HEK293 (cell line): ENCODE results near the gene CCDC116.

Experiments
- GFI1B ChIP-seq: fragments of 450-650 bp; formaldehyde crosslinking; IDR thresholded peaks from 2 replicates; pipeline ENCODE4 v1.5.1; 2016; ENCODE audit warnings: missing biosample characterization, missing genetic modification characterization
- OSR2 ChIP-seq: fragments of 450-650 bp; formaldehyde crosslinking; IDR thresholded peaks from 2 replicates; pipeline ENCODE4 v1.5.1; 2016; ENCODE audit warnings: missing biosample characterization, missing genetic modification characterization
- PRDM6 ChIP-seq: fragments of 450-650 bp; formaldehyde crosslinking; IDR thresholded peaks from 2 replicates; pipeline ENCODE4 v1.5.1; 2017; ENCODE audit warnings: missing biosample characterization, missing genetic modification characterization
- REST ChIP-seq: fragments of 450-650 bp; formaldehyde crosslinking; IDR thresholded peaks from 2 replicates; pipeline ENCODE4 v1.5.1; 2016; ENCODE audit warnings: missing biosample characterization, missing genetic modification characterization
- SP2 ChIP-seq: fragments of 450-650 bp; formaldehyde crosslinking; IDR thresholded peaks from 2 replicates; pipeline ENCODE4 v1.5.1; 2016; ENCODE audit warnings: missing biosample characterization, missing genetic modification characterization
- TRIM28 ChIP-seq: IDR thresholded peaks from 2 replicates; pipeline ENCODE4 v1.6.1; 2011; ENCODE audit warnings: low read length, control low read depth, borderline replicate concordance
- ZBTB48 ChIP-seq: fragments of 450-650 bp; formaldehyde crosslinking; IDR thresholded peaks from 2 replicates; pipeline ENCODE4 v1.5.1; 2016; ENCODE audit warnings: missing biosample characterization, missing genetic modification characterization
- ZFP37 ChIP-seq: fragments of 450-650 bp; formaldehyde crosslinking; IDR thresholded peaks from 2 replicates; pipeline ENCODE4 v1.5.1; 2016; ENCODE audit warnings: missing biosample characterization, missing genetic modification characterization
- ZFP69B ChIP-seq: fragments of 450-650 bp; formaldehyde crosslinking; IDR thresholded peaks from 2 replicates; pipeline ENCODE4 v1.5.1; 2016; ENCODE audit warnings: missing biosample characterization, missing genetic modification characterization
- ZNF114 ChIP-seq: fragments of 450-650 bp; formaldehyde crosslinking; IDR thresholded peaks from 2 replicates; pipeline ENCODE4 v1.5.0; 2017; ENCODE audit warnings: missing biosample characterization, missing genetic modification characterization
- ZNF132 ChIP-seq: fragments of 450-650 bp; formaldehyde crosslinking; IDR thresholded peaks from 2 replicates; pipeline ENCODE4 v1.5.1; 2017; ENCODE audit warnings: missing biosample characterization, missing genetic modification characterization, borderline replicate concordance
- ZNF146 ChIP-seq: fragments of 450-650 bp; formaldehyde crosslinking; IDR thresholded peaks from 2 replicates; pipeline ENCODE4 v1.5.1; 2016; ENCODE audit warnings: missing biosample characterization, missing genetic modification characterization
- ZNF211 ChIP-seq: fragments of 450-650 bp; formaldehyde crosslinking; IDR thresholded peaks from 2 replicates; pipeline ENCODE4 v1.5.1; 2016; ENCODE audit warnings: low read depth, missing biosample characterization, missing genetic modification characterization
- ZNF214 ChIP-seq: fragments of 450-650 bp; formaldehyde crosslinking; IDR thresholded peaks from 2 replicates; pipeline ENCODE4 v1.5.1; 2017; ENCODE audit warnings: missing biosample characterization, mild to moderate bottlenecking, missing genetic modification characterization, borderline replicate concordance
- ZNF221 ChIP-seq: fragments of 450-650 bp; formaldehyde crosslinking; IDR thresholded peaks from 2 replicates; pipeline ENCODE4 v1.5.1; 2017; ENCODE audit warnings: missing biosample characterization, missing genetic modification characterization, borderline replicate concordance
- ZNF292 ChIP-seq: fragments of 450-650 bp; formaldehyde crosslinking; IDR thresholded peaks from 2 replicates; pipeline ENCODE4 v1.5.1; 2016; ENCODE audit warnings: low read depth, missing biosample characterization, missing genetic modification characterization, borderline replicate concordance
- ZNF335 ChIP-seq: fragments of 450-650 bp; formaldehyde crosslinking; conservative IDR thresholded peaks from 2 replicates; pipeline ENCODE4 v1.5.1; 2016; ENCODE audit warnings: missing biosample characterization, missing genetic modification characterization
- ZNF341 ChIP-seq: fragments of 450-650 bp; formaldehyde crosslinking; IDR thresholded peaks from 2 replicates; pipeline ENCODE4; 2016; ENCODE audit warnings: low read depth, missing biosample characterization, missing genetic modification characterization
- ZNF37A ChIP-seq: fragments of 450-650 bp; IDR thresholded peaks from 2 replicates; pipeline ENCODE4 v1.5.1; 2018; ENCODE audit warnings: missing biosample characterization, missing genetic modification characterization
- ZNF404 ChIP-seq: fragments of 450-650 bp; formaldehyde crosslinking; IDR thresholded peaks from 2 replicates; pipeline ENCODE4 v1.5.1; 2017; ENCODE audit warnings: missing biosample characterization, missing genetic modification characterization
- ZNF530 ChIP-seq: fragments of 450-650 bp; formaldehyde crosslinking; IDR thresholded peaks from 2 replicates; pipeline ENCODE4 v1.5.1; 2016; ENCODE audit warnings: low read depth, missing biosample characterization, missing genetic modification characterization
- ZNF596 ChIP-seq: fragments of 450-650 bp; IDR thresholded peaks from 2 replicates; pipeline ENCODE4 v1.5.0; 2018; ENCODE audit warnings: missing biosample characterization, mild to moderate bottlenecking, missing genetic modification characterization, moderate library complexity
- ZNF692 ChIP-seq: fragments of 450-650 bp; formaldehyde crosslinking; IDR thresholded peaks from 2 replicates; pipeline ENCODE4 v1.5.1; 2016; ENCODE audit warnings: missing biosample characterization, missing genetic modification characterization
- ZNF830 ChIP-seq: fragments of 450-650 bp; IDR thresholded peaks from 2 replicates; pipeline ENCODE4 v1.5.0; 2018; ENCODE audit warnings: missing biosample characterization, missing genetic modification characterization, low read depth, mild to moderate bottlenecking, moderate library complexity
- ZNF843 ChIP-seq: fragments of 450-650 bp; formaldehyde crosslinking; IDR thresholded peaks from 2 replicates; pipeline ENCODE4 v1.5.1; 2016; ENCODE audit warnings: missing biosample characterization, missing genetic modification characterization
- ZSCAN23 ChIP-seq: fragments of 450-650 bp; formaldehyde crosslinking; IDR thresholded peaks from 2 replicates; pipeline ENCODE4 v1.5.1; 2016; ENCODE audit warnings: missing biosample characterization, missing genetic modification characterization
- TF ChIP-seq, protein P1 (sequence below): fragments of 450-650 bp; IDR thresholded peaks from 2 replicates; pipeline ENCODE4 v1.5.1; 2018; ENCODE audit warnings: missing biosample characterization, mild to moderate bottlenecking, missing genetic modification characterization
- TF ChIP-seq, protein P2 (sequence below): fragments of 450-650 bp; formaldehyde crosslinking; IDR thresholded peaks from 2 replicates; pipeline ENCODE4 v1.5.1; 2016; ENCODE audit warnings: missing biosample characterization, missing genetic modification characterization, borderline replicate concordance
- TF ChIP-seq, protein P3 (sequence below): fragments of 450-650 bp; formaldehyde crosslinking; IDR thresholded peaks from 2 replicates; pipeline ENCODE4 v1.5.1; 2016; ENCODE audit warnings: missing biosample characterization, missing genetic modification characterization

The CCDC116 gene

DNA sequence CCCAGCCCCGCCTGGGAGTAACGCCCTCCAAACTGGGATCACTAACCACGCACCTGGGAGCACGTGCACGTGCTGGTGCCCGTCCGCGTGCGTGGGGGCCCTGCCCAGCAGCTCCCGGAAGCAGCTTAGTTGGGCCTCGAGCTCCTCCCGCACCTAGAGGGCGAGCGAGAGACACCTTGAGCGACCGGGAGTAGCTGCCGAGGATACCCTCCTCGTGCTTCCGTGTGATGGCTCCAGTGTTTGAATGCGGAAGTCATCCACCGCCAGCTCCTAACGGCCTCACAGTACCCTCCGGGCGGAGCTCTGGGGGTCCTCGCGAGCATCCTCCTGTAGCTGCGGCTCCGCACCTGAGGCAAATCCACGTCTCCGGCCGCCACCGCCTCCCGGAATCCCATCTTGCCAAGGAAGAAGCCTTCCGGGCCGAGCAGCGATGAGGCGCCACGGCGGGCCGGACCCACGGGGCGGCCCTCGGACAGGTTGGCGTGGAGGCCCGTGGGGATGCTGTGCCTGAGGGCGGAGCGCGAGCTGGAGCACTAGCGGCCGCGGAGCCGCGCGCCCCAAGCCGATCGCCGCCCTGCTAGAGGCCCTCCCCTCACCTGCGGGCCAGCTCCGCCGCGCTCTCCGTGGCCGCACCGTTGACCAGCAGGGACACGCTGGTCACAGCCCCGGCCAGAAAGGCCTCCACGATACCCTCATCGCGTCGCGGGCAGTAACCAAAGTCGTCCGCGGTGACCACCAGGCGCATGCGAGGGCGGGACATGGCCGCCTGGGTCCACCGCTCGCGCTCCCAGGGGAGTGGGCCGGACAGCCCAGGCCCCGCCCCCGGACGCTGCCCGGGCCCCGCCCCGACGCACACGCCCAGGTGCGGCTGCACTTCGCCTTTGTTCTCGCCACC is 3.1 kb upstream of the CCDC116 start, which contains the start of gene YDJC (continued):
- no peak for TF ChIP-seq PRDM6 (tag by site-specific recombination)
- TF ChIP-seq ZFP37 = no peak
- no peak for TF ChIP-seq ZNF404 (tag by site-specific recombination)
- no peak for TF ChIP-seq TRIM28
- no peak for TF ChIP-seq GFI1B (tag by site-specific recombination)
- TF ChIP-seq ZSCAN23 (tag by site-specific recombination) = peak; percentile 69; the same call in 1 of the 2 replicates
- no peak for TF ChIP-seq ZNF214 (tag by site-specific recombination)
- no peak for TF ChIP-seq ZNF221
- no peak for TF ChIP-seq ZNF596 (tag by site-specific recombination)
- peak; percentile 84 for TF ChIP-seq SP2 (tag by site-specific recombination)
- no peak; the same call in 1 of the 2 replicates for TF ChIP-seq ZBTB48 (tag by site-specific recombination)
- no peak for TF ChIP-seq ZNF830 (tag by site-specific recombination)
- 0 out of 2 replicates have a peak, but pooled peaks have one; percentile 19 for TF ChIP-seq ZNF341 (tag by site-specific recombination)
- TF ChIP-seq ZNF292 (tag by site-specific recombination) = no peak; the same call in 1 of the 2 replicates
- TF ChIP-seq ZNF692 (tag by site-specific recombination) = peak; percentile 98
- TF ChIP-seq ZNF37A (tag by site-specific recombination) = no peak
- TF ChIP-seq ZNF146 (tag by site-specific recombination) = no peak
- TF ChIP-seq, protein P1, sequence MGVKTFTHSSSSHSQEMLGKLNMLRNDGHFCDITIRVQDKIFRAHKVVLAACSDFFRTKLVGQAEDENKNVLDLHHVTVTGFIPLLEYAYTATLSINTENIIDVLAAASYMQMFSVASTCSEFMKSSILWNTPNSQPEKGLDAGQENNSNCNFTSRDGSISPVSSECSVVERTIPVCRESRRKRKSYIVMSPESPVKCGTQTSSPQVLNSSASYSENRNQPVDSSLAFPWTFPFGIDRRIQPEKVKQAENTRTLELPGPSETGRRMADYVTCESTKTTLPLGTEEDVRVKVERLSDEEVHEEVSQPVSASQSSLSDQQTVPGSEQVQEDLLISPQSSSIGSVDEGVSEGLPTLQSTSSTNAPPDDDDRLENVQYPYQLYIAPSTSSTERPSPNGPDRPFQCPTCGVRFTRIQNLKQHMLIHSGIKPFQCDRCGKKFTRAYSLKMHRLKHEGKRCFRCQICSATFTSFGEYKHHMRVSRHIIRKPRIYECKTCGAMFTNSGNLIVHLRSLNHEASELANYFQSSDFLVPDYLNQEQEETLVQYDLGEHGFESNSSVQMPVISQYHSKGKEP (tag by site-specific recombination) = no peak
- TF ChIP-seq ZFP69B (tag by site-specific recombination) = peak; percentile 97
- TF ChIP-seq, protein P2, sequence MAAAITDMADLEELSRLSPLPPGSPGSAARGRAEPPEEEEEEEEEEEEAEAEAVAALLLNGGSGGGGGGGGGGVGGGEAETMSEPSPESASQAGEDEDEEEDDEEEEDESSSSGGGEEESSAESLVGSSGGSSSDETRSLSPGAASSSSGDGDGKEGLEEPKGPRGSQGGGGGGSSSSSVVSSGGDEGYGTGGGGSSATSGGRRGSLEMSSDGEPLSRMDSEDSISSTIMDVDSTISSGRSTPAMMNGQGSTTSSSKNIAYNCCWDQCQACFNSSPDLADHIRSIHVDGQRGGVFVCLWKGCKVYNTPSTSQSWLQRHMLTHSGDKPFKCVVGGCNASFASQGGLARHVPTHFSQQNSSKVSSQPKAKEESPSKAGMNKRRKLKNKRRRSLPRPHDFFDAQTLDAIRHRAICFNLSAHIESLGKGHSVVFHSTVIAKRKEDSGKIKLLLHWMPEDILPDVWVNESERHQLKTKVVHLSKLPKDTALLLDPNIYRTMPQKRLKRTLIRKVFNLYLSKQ (tag by site-specific recombination) = no peak
- TF ChIP-seq REST (tag by site-specific recombination) = no peak
- TF ChIP-seq ZNF335 = peak; percentile 90
- no peak for TF ChIP-seq ZNF132 (tag by site-specific recombination)
- TF ChIP-seq OSR2 = peak; percentile 81
- no peak for TF ChIP-seq ZNF530 (tag by site-specific recombination)
- no peak for TF ChIP-seq ZNF843 (tag by site-specific recombination)
- TF ChIP-seq, protein P3, sequence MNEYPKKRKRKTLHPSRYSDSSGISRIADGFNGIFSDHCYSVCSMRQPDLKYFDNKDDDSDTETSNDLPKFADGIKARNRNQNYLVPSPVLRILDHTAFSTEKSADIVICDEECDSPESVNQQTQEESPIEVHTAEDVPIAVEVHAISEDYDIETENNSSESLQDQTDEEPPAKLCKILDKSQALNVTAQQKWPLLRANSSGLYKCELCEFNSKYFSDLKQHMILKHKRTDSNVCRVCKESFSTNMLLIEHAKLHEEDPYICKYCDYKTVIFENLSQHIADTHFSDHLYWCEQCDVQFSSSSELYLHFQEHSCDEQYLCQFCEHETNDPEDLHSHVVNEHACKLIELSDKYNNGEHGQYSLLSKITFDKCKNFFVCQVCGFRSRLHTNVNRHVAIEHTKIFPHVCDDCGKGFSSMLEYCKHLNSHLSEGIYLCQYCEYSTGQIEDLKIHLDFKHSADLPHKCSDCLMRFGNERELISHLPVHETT (tag by site-specific recombination) = peak; percentile 73
- no peak for TF ChIP-seq ZNF114 (tag by site-specific recombination)
- no peak for TF ChIP-seq ZNF211
